ENCODE measurements around the gene PDGFRB. TPM values are rescaled to one million over a fixed set of nuclear protein-coding genes. Genes with fewer than 3 reads are reported as not detected.
A peak's percentile ranks its signal among the peaks of the same experiment; 100 is the strongest.

Gene PDGFRB
- total RNA-seq, 2 donors from 2014 or later = 251 to 394 TPM

DNA sequence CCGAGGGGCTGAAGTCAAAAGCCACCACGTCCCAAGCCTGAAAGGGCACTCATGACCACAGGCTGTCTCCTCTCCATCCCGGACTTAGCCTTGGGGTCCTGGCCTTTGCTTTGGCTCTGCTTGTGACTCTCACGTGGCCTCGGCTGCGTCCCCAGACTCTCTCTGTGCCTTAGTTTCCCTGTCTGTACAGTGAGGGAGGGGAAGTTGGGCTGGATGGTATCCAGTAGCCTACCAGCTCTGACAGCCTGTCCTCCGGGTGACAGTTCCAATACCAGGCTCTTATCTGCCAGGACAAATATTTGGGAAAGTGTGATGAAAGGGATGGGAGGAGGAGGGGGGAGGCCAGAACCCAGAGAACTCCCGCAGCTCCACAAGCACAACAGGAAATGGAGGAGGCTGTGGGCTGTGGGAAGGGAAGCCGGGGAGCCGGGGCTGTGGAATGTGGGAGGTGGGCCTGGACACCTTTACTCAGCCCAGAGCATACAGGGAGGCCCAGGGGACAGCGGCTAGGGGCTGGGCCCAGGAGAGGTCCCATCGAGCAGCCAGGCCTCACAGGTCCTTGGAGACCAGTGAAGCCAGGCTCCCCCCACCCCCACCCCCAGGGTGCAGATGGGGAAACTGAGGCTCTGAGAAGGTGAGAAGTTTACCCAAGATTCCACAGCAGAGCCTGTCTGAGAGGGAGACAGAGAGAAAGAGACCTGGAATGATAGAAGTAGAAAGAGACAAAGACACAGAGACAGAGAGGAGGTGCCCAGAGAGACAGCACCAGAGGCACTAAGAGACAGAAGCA, 18.3 kb downstream of the PDGFRB start:
- DNase-seq (ENCODE audit: low spot score) = no peak
- intact Hi-C loops (cut with DNase I) = no loop called here

DNA sequence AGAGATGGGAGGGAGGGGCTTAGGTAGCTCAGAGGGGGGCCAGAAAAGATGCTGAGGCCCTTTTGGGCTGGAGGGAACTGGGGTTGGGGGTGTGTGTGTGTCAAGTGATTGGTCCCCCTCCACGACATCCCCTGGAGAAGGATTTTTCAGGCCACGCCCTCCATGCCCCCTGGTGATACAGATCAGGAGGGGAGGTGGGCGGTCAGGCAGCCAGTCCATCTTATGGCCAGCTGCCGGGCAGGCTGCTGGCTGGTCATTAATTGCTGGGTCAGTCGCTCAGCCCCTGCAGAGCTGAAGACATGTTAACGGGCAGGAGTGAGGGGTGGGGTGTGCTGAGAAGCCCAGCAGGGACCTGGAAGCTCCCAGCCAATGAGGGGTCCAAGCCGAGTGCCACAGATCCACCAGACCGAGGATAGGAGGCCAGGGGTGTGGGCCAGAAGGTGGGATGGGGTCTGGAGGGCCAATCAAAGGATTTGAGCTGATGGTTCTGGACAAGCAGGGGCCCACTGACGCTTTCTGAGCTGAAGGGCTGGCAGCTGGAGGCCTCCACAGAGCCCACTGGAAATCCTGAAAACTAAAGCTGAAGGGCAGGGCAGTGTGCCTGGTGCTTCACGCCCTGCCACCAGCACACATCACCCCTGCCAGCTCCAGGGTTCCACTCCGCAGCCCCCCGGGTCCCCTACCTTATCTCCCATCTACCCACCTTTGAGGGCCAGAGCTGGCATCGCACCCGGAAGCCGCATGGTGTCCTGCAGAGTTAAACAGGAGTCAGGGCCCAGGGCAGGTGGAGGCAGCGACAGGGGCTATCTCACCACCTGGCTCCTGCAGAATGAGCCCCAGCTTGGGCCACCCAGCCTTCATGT, 19.1 kb downstream of the PDGFRB start:
- no peak for DNase-seq (ENCODE audit: low spot score)
- intact Hi-C loops (cut with DNase I) = no loop called here

DNA sequence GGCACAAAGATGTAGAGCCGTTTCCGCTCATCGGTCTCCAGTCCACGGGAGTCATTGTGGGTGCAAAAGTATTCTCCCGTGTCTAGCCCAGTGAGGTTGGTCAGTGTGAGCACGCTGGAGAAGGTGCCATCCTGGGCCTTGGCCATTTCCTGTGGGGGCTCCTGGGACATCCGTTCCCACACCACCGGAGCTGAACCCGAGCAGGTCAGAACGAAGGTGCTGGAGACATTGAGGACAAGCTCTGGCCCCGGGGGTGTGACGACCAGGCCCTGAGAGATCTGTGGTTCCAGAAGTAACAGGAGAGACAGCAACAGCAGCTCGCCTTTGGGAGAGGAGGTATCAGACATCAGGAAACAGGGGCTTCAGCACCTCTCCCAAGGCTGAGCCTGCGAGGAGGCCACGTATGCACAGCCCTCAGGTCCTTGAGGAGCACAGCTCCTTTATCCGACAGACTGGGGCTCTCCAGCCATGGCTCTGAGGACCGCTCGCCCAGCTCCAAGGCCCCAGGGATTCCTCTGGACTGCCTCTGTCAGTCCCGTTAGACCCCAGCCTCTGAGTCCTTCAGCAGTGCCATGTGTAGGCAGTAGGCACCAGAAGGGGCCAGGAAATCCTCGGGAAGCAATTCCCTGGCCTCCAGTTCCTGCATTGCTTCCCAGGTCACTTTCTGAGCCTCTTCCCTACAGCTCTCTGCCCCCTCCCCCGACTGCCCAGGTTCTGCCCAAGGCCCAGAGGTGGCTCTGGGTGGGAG, 19.9 kb downstream of the PDGFRB start:
- intact Hi-C loops (cut with DNase I) = no loop called here
- no peak for DNase-seq (ENCODE audit: low spot score)

DNA sequence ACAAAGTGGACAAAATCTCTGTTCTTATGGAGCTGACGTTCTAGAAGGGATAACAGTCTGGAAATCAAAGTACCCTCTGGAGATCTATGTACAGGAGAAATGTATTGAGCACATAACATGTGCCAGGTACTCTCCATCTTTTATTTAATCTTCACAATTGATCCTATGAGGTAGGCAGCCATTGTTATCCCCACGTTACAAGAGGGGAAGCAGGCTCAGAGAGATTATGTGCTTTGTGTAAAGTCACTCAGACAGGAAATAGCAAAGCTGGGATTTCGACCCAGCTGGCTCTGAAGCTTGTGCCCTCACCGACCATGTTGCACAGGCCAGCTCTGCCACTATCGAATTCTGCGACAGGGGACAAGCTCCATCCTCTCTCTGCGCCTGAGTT, 21.5 kb downstream of the PDGFRB start:
- intact Hi-C loops (cut with DNase I) = no loop called here

DNA sequence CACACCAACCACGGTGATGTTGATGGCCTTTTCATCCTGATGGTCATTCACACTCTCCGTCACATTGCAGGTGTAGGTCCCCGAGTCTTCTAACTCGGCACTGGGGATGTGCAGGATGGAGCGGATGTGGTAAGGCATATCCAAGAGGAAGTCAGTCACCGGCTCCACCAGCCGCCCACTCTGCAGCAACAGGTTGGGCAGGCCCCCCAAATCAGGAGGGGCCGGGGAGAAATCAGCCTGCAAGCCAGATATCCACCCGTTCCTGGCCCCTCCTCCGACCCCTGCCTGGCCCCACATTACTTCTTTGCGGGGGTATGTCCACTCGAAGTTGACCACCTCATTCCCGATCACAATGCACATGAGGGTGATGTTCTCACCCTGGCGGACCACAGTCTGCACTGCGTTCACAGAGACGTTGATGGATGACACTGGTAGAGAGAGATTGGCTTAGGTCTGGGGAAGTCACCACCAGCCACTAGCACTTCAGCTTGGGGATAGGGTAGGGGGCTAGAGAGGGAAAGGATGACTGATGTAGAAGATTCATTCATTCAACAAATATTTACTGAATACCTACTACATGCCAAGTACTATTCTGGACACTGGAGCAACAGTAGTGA, 22.0 kb downstream of the PDGFRB start:
- no peak for DNase-seq (ENCODE audit: low spot score)
- intact Hi-C loops (cut with DNase I) = no loop called here

More for the DNA sequence above, 21.5 kb downstream of the PDGFRB start:
- DNase-seq (ENCODE audit: low spot score) = no peak

DNA sequence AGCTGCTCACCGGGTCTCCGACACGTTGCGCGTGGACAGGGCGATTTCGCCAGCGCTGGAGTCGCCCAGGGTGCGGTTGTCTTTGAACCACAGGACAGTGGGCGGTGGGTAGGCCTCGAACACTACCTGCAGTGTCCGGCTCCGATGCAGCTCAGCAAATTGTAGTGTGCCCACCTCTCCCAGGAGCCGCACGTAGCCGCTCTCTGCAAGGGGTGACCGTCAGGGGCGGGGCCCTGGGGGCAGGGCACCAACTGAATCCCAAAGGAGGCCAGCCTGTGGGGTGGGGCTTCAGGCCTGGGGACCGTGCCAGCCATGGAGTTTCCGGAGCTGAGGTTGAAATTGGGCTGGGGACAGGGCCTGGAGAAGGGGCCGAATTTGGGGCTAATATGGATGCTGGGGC, 22.9 kb downstream of the PDGFRB start:
- intact Hi-C loops (cut with DNase I) = loop anchor here in 1 of 2 donors (1.0 kb wide), 1 partner anchor 29 kb away; no protein-coding TSS in a partner anchor
- no peak for DNase-seq (ENCODE audit: low spot score)

DNA sequence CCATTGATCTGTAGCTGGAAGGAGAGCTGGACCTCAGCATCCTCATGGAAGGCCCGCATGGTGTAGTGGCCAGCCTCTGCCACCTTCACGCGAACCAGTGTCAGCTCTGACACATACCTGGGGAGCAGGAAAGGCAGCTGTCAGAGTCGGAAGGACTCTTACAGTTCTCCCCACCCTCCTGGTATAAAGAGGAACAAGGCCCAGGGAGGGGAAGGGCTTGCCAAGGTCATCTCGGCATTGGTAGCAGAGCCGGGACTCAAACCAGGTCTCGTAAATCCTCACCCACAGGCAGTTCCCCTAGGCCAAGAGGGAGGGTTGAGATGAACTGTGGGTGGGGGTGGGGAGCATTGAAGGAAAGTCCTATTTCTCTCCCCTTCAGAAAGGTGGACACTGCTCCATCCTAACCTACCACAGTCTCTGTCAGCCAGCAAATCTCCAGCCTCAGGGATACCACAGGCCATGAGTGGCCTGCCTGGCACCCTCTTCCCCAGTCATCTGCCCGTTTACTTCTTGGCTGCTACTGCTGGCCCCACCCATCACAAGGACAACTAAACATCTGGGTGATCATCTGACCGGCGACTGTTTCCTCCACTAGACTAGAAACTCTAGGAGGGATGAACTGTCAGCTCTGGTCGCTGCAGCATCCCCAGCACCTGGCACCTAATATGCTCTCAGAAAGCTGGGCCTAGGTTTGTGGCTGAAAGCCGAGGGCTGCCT, 23.5 kb downstream of the PDGFRB start:
- DNase-seq (ENCODE audit: low spot score) = no peak
- intact Hi-C loops (cut with DNase I) = loop anchor here in 1 of 2 donors (1.0 kb wide), 1 partner anchor 29 kb away; no protein-coding TSS in a partner anchor

DNA sequence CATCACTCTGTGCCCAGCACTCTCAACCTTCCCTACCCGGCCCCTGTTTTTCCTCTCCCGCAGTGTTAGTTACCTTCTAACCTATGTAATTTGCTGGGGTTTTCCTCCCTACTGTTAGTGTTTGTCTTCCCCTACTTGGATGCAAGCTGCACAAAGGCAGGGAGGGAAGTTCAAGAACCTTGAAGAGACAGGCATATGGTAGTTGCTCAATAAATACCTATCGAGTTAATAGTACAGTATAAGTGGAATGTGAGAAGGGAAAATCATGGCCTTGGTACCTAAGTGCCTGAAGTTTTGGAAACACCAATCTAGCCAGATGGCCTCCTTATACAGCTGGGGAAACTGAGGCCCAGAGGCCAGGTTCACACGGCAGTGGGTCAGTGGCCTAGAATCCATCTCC, 24.2 kb downstream of the PDGFRB start:
- intact Hi-C loops (cut with DNase I) = no loop called here
- no peak for DNase-seq (ENCODE audit: low spot score)

DNA sequence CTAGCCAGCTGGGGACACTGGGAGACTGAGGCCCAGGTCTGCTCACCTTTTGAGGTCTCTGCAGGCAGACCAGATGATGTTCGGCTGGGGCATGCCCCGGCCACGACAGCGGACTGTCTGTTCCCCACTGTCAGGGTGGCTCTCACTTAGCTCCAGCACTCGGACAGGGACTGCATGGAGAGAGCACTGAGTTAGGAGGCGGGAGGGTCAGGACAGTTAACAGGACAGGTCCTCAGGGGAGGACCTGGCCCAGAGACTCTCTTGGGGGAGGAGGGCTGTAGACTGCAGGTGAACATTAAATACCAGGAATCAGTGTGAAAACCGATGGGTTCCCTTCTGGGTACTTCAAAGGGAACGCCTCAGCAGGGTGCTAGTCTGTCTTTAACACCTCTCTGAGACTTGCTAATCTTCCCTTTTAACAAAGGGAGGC, 25.1 kb downstream of the PDGFRB start:
- DNase-seq (ENCODE audit: low spot score) = no peak
- intact Hi-C loops (cut with DNase I) = no loop called here

DNA sequence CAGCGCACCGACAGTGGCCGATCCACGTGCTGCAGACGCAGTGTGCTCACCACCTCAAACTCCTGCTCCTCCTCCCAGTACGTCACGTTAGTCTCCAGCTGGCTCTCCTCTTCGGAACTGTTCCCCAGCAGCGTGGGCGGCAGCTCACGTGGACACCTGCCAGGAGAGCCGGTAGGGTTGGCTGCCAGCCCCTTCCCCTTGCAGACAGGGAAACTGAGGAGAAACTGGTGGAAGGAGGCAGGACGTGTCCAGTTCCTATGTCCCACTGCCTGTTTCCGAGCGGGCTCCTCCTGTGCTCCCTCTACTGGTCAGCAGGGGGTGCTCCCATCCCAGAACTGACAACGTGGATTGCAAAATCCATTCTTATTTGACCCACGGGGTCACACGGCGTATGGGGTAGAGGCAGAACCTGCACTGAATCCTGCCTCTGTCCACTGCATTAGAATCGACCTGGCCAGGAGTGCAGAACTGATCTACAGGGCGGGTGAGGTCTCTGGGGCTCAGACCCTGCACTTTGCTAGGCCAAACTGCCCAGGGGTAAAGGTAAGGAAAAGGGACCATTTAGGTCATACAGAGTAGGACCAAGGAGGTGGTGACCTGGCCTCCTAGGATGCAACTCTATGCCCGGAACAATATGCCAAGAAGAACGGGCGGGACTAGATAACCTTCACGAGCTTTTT, 25.7 kb downstream of the PDGFRB start:
- DNase-seq (ENCODE audit: low spot score) = peak; percentile 91
- intact Hi-C loops (cut with DNase I) = loop anchor here (5.0 kb wide), 1 partner anchor 87 kb away; no protein-coding TSS in a partner anchor

DNA sequence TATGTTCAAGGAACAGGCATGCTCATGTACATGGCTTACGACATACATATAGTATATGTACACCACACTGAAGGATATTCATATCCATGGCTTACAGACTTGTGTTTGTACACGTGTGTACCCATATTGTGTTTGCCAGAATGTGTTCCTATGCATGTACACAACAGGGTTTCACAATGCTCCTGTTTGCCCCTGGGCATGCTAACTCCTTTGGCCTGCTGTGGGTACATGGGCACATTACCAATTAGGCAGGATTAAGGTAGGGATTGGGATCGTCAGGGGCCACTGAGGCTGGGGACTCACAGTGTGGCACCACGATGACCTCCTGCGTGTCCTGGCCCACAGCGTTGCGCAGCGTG, 26.2 kb downstream of the PDGFRB start:
- intact Hi-C loops (cut with DNase I) = loop anchor here (5.0 kb wide), 1 partner anchor 88 kb away; no protein-coding TSS in a partner anchor
- DNase-seq (ENCODE audit: low spot score) = no peak

DNA sequence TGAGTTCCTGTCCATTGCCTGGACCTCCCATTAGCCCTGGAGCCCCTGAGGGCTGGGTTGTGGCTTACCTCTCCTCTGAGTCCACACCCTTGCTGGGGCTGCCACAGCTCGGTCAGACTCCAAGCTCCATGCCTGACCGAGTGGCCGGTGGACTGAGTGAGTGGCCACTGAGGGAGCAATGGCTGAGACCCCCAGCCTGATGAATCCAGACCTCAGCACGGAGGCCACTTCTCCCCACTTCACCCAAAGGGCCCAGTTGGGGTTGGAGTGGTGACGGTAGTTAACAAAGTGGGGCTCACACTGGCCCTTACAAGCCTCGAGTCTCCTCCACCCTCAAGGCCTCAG, 28.8 kb downstream of the PDGFRB start:
- no peak for DNase-seq (ENCODE audit: low spot score)
- intact Hi-C loops (cut with DNase I) = loop anchor here (5.0 kb wide), 1 partner anchor 90 kb away; no protein-coding TSS in a partner anchor

DNA sequence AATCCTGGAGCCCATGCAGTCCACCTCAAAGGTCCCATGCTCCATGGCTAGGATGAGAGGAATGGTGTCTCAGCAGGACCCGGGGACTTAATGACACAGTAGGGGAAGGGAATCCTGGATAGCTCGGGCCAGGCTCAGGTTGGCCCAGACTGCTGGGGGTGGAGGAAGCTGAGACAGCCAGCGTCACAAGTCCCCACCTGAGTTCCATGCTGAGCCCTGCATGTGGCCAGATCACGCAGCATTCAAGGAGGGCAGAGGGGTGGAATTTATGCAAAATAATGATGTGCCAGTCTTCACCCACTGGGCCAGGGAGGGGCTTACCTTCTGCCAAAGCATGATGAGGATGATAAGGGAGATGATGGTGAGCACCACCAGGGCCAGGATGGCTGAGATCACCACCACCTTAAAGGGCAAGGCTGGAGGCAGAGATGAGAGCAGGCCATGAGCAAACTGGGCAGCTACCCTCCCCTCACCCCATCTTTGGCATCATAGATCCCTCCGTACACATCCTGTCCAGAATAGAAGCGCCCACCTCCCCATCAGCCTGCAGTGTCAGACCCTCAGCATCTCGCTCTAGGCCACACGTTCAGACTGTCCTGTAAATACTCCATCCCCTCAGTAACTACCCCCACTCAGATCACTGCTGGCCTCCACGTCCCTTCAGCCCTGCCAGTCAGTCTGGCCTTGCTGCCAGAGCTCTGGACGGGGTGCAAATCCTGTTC, 29.3 kb downstream of the PDGFRB start:
- intact Hi-C loops (cut with DNase I) = loop anchor here (5.0 kb wide), 1 partner anchor 91 kb away; no protein-coding TSS in a partner anchor
- no peak for DNase-seq (ENCODE audit: low spot score)

DNA sequence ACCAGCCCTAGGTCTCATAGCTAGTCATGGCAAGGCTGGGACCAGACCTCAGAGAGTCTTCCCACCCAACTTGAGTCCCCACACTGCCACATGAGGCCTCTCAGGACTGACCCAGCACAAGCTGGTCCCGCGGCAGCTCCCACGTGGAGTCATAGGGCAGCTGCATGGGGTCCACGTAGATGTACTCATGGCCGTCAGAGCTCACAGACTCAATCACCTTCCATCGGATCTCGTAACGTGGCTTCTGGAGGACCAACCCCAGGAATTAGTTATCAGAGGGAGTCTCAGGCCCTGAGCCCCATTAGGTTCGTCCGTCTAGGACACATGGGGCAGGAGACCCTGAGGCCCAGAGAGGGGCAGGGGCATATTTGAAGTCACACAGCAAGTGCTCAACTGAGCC, 30.3 kb downstream of the PDGFRB start:
- DNase-seq (ENCODE audit: low spot score) = peak; percentile 70
- intact Hi-C loops (cut with DNase I) = loop anchor here (5.0 kb wide), 1 partner anchor 92 kb away; no protein-coding TSS in a partner anchor

DNA sequence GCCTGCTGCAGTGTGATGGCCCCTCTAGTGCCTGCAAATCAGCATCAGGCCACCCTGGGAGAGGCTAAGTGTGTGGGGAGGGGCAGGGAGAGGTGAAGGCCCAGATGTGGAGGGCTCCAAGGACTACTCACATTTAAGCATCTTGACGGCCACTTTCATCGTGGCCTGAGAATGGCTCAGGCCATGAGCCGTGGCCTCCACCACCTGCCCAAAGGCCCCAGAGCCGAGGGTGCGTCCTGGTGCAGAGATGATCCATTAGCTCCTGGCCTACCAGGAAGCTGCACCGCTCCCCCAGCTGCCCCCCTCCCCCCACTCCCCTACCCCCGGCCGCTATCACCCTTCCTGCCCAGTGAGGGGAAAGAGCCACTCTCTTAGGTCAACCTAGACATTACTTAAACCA, 31.0 kb downstream of the PDGFRB start:
- intact Hi-C loops (cut with DNase I) = no loop called here
- peak; percentile 65 for DNase-seq (ENCODE audit: low spot score)

DNA sequence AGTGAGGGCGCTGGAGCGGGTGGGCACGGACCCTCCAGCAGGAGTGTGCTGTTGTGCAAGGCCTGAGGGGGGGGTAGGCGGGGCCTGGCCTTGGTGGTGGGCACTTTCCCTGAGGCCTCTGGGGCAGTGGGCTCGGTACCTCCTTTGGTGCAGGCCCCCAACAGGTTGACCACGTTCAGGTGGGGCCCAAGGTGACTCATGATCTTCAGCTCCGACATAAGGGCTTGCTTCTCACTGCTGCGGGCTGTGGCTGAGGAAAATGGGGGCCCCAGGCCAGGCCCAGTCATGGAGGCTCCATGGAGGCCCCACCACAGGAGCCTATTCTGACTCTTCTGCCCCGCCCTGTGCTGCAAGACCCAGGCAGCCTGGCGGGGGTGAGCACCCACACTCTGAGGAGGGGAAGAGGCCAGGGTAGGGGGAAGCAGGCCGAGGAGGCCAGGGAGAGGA, 31.5 kb downstream of the PDGFRB start:
- intact Hi-C loops (cut with DNase I) = no loop called here

DNA sequence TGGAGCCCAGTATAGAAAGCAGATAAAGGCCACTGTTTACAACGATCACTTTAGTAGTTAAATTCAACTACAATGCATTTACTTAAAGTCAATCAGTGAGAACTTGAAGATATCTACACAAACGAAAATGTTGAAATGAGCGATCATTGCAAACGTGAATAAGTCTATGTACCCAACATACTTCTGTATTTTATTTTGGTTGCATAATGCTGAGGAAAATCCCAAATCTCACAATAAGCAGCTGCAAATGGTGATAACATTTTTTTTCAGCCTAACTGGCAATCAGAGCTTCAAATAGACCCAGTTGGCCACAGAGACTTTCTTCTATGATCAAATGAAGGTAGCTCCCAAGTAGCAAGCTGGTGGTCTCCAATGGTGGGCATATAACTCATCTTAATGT, 32.1 kb downstream of the PDGFRB start:
- no peak for DNase-seq (ENCODE audit: low spot score)
- intact Hi-C loops (cut with DNase I) = no loop called here

More for the DNA sequence above, 31.5 kb downstream of the PDGFRB start:
- peak; percentile 77 for DNase-seq (ENCODE audit: low spot score)
